ENCODE results near the gene MYBPC3. TPM values are rescaled to one million over a fixed set of nuclear protein-coding genes. Genes with fewer than 3 reads are reported as not detected.

The MYBPC3 gene
- total and polyA plus RNA-seq, 2 donors = 0.09 to 0.55 TPM

DNA sequence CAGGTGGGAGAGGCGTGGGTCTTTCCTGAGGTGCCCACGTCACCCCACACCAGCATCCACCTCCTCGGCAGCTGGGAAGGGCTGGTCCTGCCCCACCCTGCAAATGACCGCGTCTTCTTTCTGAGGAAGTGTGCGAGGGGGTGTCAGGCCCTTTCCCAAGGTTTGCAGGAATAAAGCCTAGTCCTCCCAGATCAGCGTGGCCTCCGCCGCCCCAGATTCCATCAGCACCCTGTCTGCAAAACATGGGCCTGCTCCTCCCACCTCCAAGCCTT, 41.5 kb upstream of the MYBPC3 start:
- Histone ChIP-seq H3K27me3 (ENCODE audit: control insufficient read depth in 2 of 2, insufficient read depth in 1 of 2, low read length in 1 of 2) (no peaks in the 10 kb centered on the region), H3K4me1 (ENCODE audit: control insufficient read depth in 2 of 2, insufficient read depth in 2 of 2, low read length in 2 of 2) (peaks cover 12 to 42% of the 10 kb centered on the region in 2 donors), H3K9me3 (ENCODE audit: control insufficient read depth in 2 of 2, insufficient read depth in 1 of 2, low read length in 1 of 2) (no peaks in the 10 kb centered on the region), H3K4me3 (ENCODE audit: low read length in 2 of 2) (no peak overlapping the region), H3K36me3 (ENCODE audit: control insufficient read depth in 2 of 2, insufficient read depth in 2 of 2, low read length in 1 of 2) (no peaks in the 10 kb centered on the region), H3K27ac (ENCODE audit: low read depth in 1 of 2, low read length in 1 of 2) (peak overlapping the region; percentile 81 to 83)
- WGBS = 82% methylated on average over 9 of the region's 9 CpGs
- no peak for DNase-seq (ENCODE audit: low read depth in 6 of 9, low spot score in 9 of 9)

- H3K4me1 ChIP-seq (ENCODE audit: control insufficient read depth in 2 of 2, insufficient read depth in 2 of 2, low read length in 2 of 2) = peaks cover 12 to 41% of the 10 kb centered on the region in 2 donors
- H3K27me3 ChIP-seq (ENCODE audit: control insufficient read depth in 2 of 2, insufficient read depth in 1 of 2, low read length in 1 of 2) = no peaks in the 10 kb centered on the region
- H3K27ac ChIP-seq (ENCODE audit: low read depth in 1 of 2, low read length in 1 of 2) = peak overlapping the region; percentile 50 to 83
- no peaks in the 10 kb centered on the region for H3K36me3 ChIP-seq (ENCODE audit: control insufficient read depth in 2 of 2, insufficient read depth in 2 of 2, low read length in 1 of 2)
- WGBS = 72% methylated on average over 20 of the region's 20 CpGs
- DNase-seq (ENCODE audit: low read depth in 6 of 9, low spot score in 9 of 9) = no peak
- H3K9me3 ChIP-seq (ENCODE audit: control insufficient read depth in 2 of 2, insufficient read depth in 1 of 2, low read length in 1 of 2) = no peaks in the 10 kb centered on the region
- no peak overlapping the region for H3K4me3 ChIP-seq (ENCODE audit: low read length in 2 of 2)
These were observed 40.9 kb upstream of the MYBPC3 start for GRCh38 chr11:47393163-47394049.

DNA sequence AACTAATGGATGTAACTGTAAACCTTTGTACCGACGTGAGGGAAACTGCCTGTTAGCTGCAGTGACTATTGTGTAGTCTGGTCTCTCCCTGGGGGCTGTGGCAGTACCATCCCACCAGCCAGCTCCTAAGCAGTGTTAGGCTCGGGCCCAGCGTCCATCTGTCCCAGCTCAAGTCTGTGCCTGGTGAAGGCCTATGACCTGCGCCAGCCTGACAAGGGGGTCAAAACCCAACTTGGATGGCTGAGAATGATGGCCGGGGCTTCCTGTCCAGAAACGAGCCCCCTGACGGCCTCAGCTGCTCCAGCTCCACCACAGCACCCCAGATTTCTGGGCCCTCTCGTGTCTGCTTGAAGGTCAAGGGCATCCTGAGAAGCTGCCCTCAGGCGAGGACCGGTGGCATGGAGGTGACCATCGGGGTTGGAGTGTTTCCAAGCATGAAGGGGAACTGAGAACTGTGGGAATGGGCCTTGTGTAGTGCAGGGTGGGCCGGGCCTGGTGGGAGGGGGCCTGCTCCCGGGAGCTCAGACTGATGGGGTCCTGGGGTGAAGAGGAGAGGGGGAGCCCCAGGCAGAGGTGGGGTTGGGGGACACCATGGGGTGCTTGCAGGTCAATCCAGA, 40.2 kb upstream of the MYBPC3 start:
- Histone ChIP-seq H3K4me3 (ENCODE audit: low read length in 2 of 2) (no peak overlapping the region), H3K9me3 (ENCODE audit: control insufficient read depth in 2 of 2, insufficient read depth in 1 of 2, low read length in 1 of 2) (no peaks in the 10 kb centered on the region), H3K27ac (ENCODE audit: low read depth in 1 of 2, low read length in 1 of 2) (no peak overlapping the region), H3K27me3 (ENCODE audit: control insufficient read depth in 2 of 2, insufficient read depth in 1 of 2, low read length in 1 of 2) (no peaks in the 10 kb centered on the region), H3K4me1 (ENCODE audit: control insufficient read depth in 2 of 2, insufficient read depth in 2 of 2, low read length in 2 of 2) (peaks cover 12 to 41% of the 10 kb centered on the region in 2 donors), H3K36me3 (ENCODE audit: control insufficient read depth in 2 of 2, insufficient read depth in 2 of 2, low read length in 1 of 2) (no peaks in the 10 kb centered on the region)
- 84% methylated on average over 14 of the region's 14 CpGs for WGBS
- no peak for DNase-seq (ENCODE audit: low read depth in 6 of 9, low spot score in 9 of 9)

DNA sequence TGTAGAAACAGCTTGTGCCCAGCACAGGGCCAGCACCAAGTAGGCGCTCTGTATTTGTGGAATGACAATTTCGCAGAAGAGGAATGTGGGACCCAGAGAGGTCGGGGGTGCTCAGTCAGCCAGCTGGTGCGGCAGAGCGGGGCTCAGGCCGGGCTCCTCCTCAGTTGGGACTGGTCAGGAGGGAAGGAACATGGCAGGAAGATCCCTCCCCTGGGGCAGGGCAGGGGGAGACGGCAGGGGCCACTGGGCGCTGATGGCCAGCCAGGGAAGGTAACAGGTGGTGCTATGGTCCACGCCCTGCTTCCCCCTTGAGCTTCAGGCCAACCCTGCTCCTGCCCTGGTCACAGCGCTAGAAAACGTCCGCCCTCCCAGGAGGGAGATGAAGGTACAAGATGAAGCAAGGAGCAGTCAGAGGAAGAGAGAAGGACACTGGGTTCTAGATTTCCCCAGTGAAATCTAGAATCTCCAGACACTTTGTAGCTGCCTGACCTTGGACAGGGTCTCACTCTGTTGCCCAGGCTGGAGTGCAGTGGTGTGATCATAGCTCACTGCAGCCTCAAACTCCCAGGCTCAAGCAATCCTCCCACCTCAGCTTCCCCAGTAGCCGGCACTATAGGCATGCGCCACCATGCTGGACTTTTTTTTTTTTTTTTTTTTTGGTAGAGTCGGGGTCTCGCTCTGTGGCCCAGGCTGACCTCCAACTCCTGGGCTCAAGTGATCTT, 39.4 kb upstream of the MYBPC3 start:
- no peak overlapping the region for H3K4me3 ChIP-seq (ENCODE audit: low read length in 2 of 2)

GRCh38 chr11:47391077-47391583, 38.6 kb upstream of the MYBPC3 start:
- H3K27me3 ChIP-seq (ENCODE audit: control insufficient read depth in 2 of 2, insufficient read depth in 1 of 2, low read length in 1 of 2) = no peaks in the 10 kb centered on the region
- H3K9me3 ChIP-seq (ENCODE audit: control insufficient read depth in 2 of 2, insufficient read depth in 1 of 2, low read length in 1 of 2) = no peaks in the 10 kb centered on the region
- no peak for DNase-seq (ENCODE audit: low read depth in 6 of 9, low spot score in 9 of 9)
- no peaks in the 10 kb centered on the region for H3K36me3 ChIP-seq (ENCODE audit: control insufficient read depth in 2 of 2, insufficient read depth in 2 of 2, low read length in 1 of 2)
- peak overlapping the region; percentile 10 to 32 for H3K27ac ChIP-seq (ENCODE audit: low read depth in 1 of 2, low read length in 1 of 2)
- 94% methylated on average over 11 of the region's 11 CpGs for WGBS
- no peak overlapping the region for H3K4me3 ChIP-seq (ENCODE audit: low read length in 2 of 2)
- H3K4me1 ChIP-seq (ENCODE audit: control insufficient read depth in 2 of 2, insufficient read depth in 2 of 2, low read length in 2 of 2) = peaks cover 12 to 41% of the 10 kb centered on the region in 2 donors

More for the DNA sequence above, 39.4 kb upstream of the MYBPC3 start:
- Histone ChIP-seq H3K27ac (ENCODE audit: low read depth in 1 of 2, low read length in 1 of 2) (peak overlapping the region in 1 of 2 donors; percentile 32), H3K36me3 (ENCODE audit: control insufficient read depth in 2 of 2, insufficient read depth in 2 of 2, low read length in 1 of 2) (no peaks in the 10 kb centered on the region), H3K9me3 (ENCODE audit: control insufficient read depth in 2 of 2, insufficient read depth in 1 of 2, low read length in 1 of 2) (no peaks in the 10 kb centered on the region), H3K27me3 (ENCODE audit: control insufficient read depth in 2 of 2, insufficient read depth in 1 of 2, low read length in 1 of 2) (no peaks in the 10 kb centered on the region), H3K4me1 (ENCODE audit: control insufficient read depth in 2 of 2, insufficient read depth in 2 of 2, low read length in 2 of 2) (peaks cover 12 to 41% of the 10 kb centered on the region in 2 donors)
- WGBS = 98% methylated on average over 16 of the region's 16 CpGs
- no peak for DNase-seq (ENCODE audit: low read depth in 6 of 9, low spot score in 9 of 9)

- 96% methylated on average over 6 of the region's 6 CpGs for WGBS
- no peaks in the 10 kb centered on the region for H3K27me3 ChIP-seq (ENCODE audit: control insufficient read depth in 2 of 2, insufficient read depth in 1 of 2, low read length in 1 of 2)
- peaks cover 12 to 34% of the 10 kb centered on the region in 2 donors for H3K4me1 ChIP-seq (ENCODE audit: control insufficient read depth in 2 of 2, insufficient read depth in 2 of 2, low read length in 2 of 2)
- peak overlapping the region in 1 of 2 donors; percentile 47 for H3K27ac ChIP-seq (ENCODE audit: low read depth in 1 of 2, low read length in 1 of 2)
- no peaks in the 10 kb centered on the region for H3K9me3 ChIP-seq (ENCODE audit: control insufficient read depth in 2 of 2, insufficient read depth in 1 of 2, low read length in 1 of 2)
- no peak for DNase-seq (ENCODE audit: low read depth in 6 of 9, low spot score in 9 of 9)
- no peak overlapping the region for H3K4me3 ChIP-seq (ENCODE audit: low read length in 2 of 2)
- no peaks in the 10 kb centered on the region for H3K36me3 ChIP-seq (ENCODE audit: control insufficient read depth in 2 of 2, insufficient read depth in 2 of 2, low read length in 1 of 2)
These were observed 37.9 kb upstream of the MYBPC3 start for GRCh38 chr11:47390422-47390760.

DNA sequence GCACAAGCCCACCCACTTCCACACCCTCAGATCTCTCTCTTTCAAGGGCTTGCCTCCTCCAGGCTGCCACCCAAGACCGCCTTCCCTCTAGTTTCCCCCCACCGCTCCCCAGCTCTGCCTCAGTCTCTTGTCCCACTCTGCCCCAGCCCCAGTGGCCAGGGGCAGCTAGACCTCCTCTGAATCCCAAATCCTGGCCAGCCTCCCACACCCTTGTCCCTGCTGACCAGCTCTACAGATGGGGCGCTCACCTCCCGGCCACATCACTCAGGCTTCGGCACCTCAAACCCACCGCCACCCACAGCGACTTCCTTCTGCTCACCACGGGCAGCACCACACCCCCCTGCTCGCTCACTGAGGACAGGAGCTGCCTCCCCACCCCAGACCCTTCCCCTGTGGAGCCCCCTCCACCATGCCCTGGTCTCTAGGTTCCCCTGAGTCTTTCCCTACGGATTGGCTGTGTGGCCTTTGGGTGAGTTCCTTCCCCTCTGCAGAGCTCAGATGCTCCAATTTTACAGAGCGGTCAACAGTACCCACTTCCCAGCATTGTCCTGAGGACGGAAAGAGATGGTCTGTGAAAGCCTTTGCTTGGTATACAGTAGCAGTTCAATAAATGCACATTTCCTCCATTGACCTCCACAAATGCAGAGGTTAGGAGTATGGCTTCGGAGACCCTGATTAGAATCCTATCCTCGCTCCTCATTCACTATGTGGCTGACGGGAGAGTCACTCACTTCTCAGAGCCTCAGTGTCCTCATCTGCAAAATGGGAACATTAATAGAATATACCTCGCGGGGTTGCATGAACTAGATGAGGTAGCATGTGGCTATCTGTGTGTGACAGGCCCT, 37.3 kb upstream of the MYBPC3 start:
- peaks cover 7 to 29% of the 10 kb centered on the region in 2 donors for H3K4me1 ChIP-seq (ENCODE audit: control insufficient read depth in 2 of 2, insufficient read depth in 2 of 2, low read length in 2 of 2)
- no peaks in the 10 kb centered on the region for H3K27me3 ChIP-seq (ENCODE audit: control insufficient read depth in 2 of 2, insufficient read depth in 1 of 2, low read length in 1 of 2)
- WGBS = 60% methylated on average over 17 of the region's 17 CpGs
- H3K9me3 ChIP-seq (ENCODE audit: control insufficient read depth in 2 of 2, insufficient read depth in 1 of 2, low read length in 1 of 2) = no peaks in the 10 kb centered on the region
- no peak overlapping the region for H3K4me3 ChIP-seq (ENCODE audit: low read length in 2 of 2)
- no peaks in the 10 kb centered on the region for H3K36me3 ChIP-seq (ENCODE audit: control insufficient read depth in 2 of 2, insufficient read depth in 2 of 2, low read length in 1 of 2)
- no peak for DNase-seq (ENCODE audit: low read depth in 6 of 9, low spot score in 9 of 9)
- peak overlapping the region in 1 of 2 donors; percentile 53 for H3K27ac ChIP-seq (ENCODE audit: low read depth in 1 of 2, low read length in 1 of 2)

DNA sequence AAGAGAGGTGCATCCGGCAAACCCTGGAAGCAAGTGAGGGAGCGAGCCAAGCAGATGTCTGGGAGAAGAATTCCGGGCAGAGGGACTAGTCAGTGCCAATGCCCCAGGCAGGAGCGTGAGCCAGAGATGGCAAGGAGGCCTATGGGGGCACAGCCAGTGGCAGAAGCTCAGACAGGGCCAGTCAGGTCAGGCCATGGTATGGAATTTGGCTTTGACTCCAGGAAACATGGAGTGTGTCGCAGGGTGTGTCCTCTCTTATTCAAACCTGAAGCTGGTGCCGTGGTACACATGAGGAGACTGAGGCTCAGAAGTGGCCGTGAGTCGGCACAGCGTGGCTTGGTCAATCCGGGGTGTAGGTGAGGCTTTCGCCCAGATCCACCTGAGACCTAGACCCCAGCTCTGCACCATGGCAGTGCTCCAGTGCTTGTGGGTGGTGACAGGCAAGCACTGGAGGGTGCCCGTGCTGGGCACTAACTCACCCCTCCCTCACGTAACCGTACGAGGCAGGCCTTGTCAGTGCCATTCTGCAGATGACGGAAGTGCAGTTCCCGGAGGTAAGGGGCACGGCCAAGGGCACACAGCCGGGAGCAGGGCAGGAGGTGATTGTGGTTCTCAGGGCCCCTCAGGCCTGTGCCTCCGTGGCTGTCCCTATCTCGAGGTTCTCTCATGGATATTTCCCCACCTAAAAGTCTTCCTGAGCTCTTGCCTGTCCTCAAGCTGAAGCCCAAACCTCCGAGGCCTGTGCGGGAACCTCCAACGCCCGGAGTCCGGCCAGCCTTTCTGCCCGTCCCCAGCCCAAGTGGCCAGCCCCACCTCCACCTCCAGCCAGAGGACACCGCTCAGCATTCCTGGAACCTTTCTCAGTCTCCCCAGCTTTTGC, 36.4 kb upstream of the MYBPC3 start:
- peaks cover 0 to 20% of the 10 kb centered on the region in 2 donors for H3K4me1 ChIP-seq (ENCODE audit: control insufficient read depth in 2 of 2, insufficient read depth in 2 of 2, low read length in 2 of 2)
- DNase-seq (ENCODE audit: low read depth in 6 of 9, low spot score in 9 of 9) = no peak

More for the DNA sequence above, 36.4 kb upstream of the MYBPC3 start:
- Histone ChIP-seq H3K36me3 (ENCODE audit: control insufficient read depth in 2 of 2, insufficient read depth in 2 of 2, low read length in 1 of 2) (no peaks in the 10 kb centered on the region), H3K9me3 (ENCODE audit: control insufficient read depth in 2 of 2, insufficient read depth in 1 of 2, low read length in 1 of 2) (no peaks in the 10 kb centered on the region), H3K4me3 (ENCODE audit: low read length in 2 of 2) (no peak overlapping the region), H3K27ac (ENCODE audit: low read depth in 1 of 2, low read length in 1 of 2) (peak overlapping the region in 1 of 2 donors; percentile 53), H3K27me3 (ENCODE audit: control insufficient read depth in 2 of 2, insufficient read depth in 1 of 2, low read length in 1 of 2) (no peaks in the 10 kb centered on the region)
- 94% methylated on average over 28 of the region's 28 CpGs for WGBS

Data from thymus (tissue), 11 donors.